Nephron progenitor cell (in vitro differentiated cells): ENCODE results near the gene CHKA.

ENCODE experiments used
- DNase-seq: peaks from one replicate; pipeline ENCODE4 v3.0.0; 2021
- H3K27ac Mint-ChIP-seq: 2 replicates; pipeline ENCODE4 v1.8.0; 2021; ENCODE audit warnings: mild to moderate bottlenecking, moderate library complexity, mixed read lengths
- H3K27me3 Mint-ChIP-seq: 2 replicates; pipeline ENCODE4 v1.8.0; 2021; ENCODE audit warnings: mild to moderate bottlenecking, low read depth, mixed read lengths; ENCODE audit not compliant: poor library complexity
- H3K36me3 Mint-ChIP-seq: 2 replicates; pipeline ENCODE4 v1.8.0; 2021; ENCODE audit warnings: low read depth, mixed read lengths
- H3K4me1 Mint-ChIP-seq: 2 replicates; pipeline ENCODE4 v1.8.0; 2021; ENCODE audit warnings: mixed read lengths
- H3K4me3 Mint-ChIP-seq: 2 replicates; pipeline ENCODE4 v1.8.0; 2021; ENCODE audit warnings: mild to moderate bottlenecking, moderate library complexity, mixed read lengths
- H3K9me3 Mint-ChIP-seq: 2 replicates; pipeline ENCODE4 v1.8.0; 2021; ENCODE audit warnings: mild to moderate bottlenecking, moderate library complexity, mixed read lengths
- CTCF ChIP-seq: fragments of 200-600 bp; sonication (generic); IDR thresholded peaks from 2 replicates; pipeline ENCODE4 v1.5.0; 2021; ENCODE audit warnings: antibody characterized with exemption

Gene CHKA

GRCh38 chr11:68121067-68121899, at the start of gene CHKA:
Gene CHKA, minus strand, starts transcription at chr11:68121388. Its CDS starts 211 bp downstream, at chr11:68121177.
- no peaks in the 10 kb centered on the region for H3K36me3 Mint-ChIP-seq
- H3K27me3 Mint-ChIP-seq: peaks cover 3% of the 10 kb centered on the region
- peak; percentile 96 for DNase-seq

GRCh38 chr11:68169442-68169841, 48.3 kb upstream of the CHKA start:
- TF ChIP-seq CTCF: no peak
- Mint-ChIP-seq H3K27me3 (no peaks in the 10 kb centered on the region), H3K9me3 (no peaks in the 10 kb centered on the region), H3K4me3 (no peak overlapping the region), H3K36me3 (peaks cover 61% of the 10 kb centered on the region), H3K4me1 (no peaks in the 10 kb centered on the region), H3K27ac (no peak overlapping the region)
- DNase-seq: no peak

More at GRCh38 chr11:68121067-68121899, at the start of gene CHKA:
- Mint-ChIP-seq H3K9me3 (no peaks in the 10 kb centered on the region), H3K27ac (peak within 1 kb of the TSS; percentile 96), H3K4me1 (peaks cover 53% of the 10 kb centered on the region), H3K4me3 (peak within 1 kb of the TSS; percentile 94)
- no peak for TF ChIP-seq CTCF

- no peaks in the 10 kb centered on the region for H3K27me3 Mint-ChIP-seq
- no peak for TF ChIP-seq CTCF
Measured at GRCh38 chr11:68168694-68169093, 47.5 kb upstream of the CHKA start.

GRCh38 chr11:68167474-68167873, 46.3 kb upstream of the CHKA start:
- H3K27me3 Mint-ChIP-seq: no peaks in the 10 kb centered on the region
- H3K27ac Mint-ChIP-seq: no peak overlapping the region
- DNase-seq: no peak
- no peak overlapping the region for H3K4me3 Mint-ChIP-seq
- H3K9me3 Mint-ChIP-seq: no peaks in the 10 kb centered on the region
- H3K4me1 Mint-ChIP-seq: no peaks in the 10 kb centered on the region
- TF ChIP-seq CTCF: no peak
- peaks cover 61% of the 10 kb centered on the region for H3K36me3 Mint-ChIP-seq

More at GRCh38 chr11:68168694-68169093, 47.5 kb upstream of the CHKA start:
- H3K9me3 Mint-ChIP-seq: no peaks in the 10 kb centered on the region
- no peak for DNase-seq
- H3K36me3 Mint-ChIP-seq: peaks cover 56% of the 10 kb centered on the region
- no peak overlapping the region for H3K27ac Mint-ChIP-seq
- H3K4me3 Mint-ChIP-seq: no peak overlapping the region
- no peaks in the 10 kb centered on the region for H3K4me1 Mint-ChIP-seq

GRCh38 chr11:68166969-68167368, 45.8 kb upstream of the CHKA start:
- peaks cover 66% of the 10 kb centered on the region for H3K36me3 Mint-ChIP-seq
- no peak overlapping the region for H3K4me3 Mint-ChIP-seq
- H3K27me3 Mint-ChIP-seq: no peaks in the 10 kb centered on the region
- TF ChIP-seq CTCF: no peak
- H3K4me1 Mint-ChIP-seq: no peaks in the 10 kb centered on the region
- no peak for DNase-seq
- no peak overlapping the region for H3K27ac Mint-ChIP-seq
- H3K9me3 Mint-ChIP-seq: no peaks in the 10 kb centered on the region

GRCh38 chr11:68165601-68166000, 44.4 kb upstream of the CHKA start:
- H3K9me3 Mint-ChIP-seq: no peaks in the 10 kb centered on the region
- H3K27me3 Mint-ChIP-seq: no peaks in the 10 kb centered on the region
- peaks cover 1% of the 10 kb centered on the region for H3K4me1 Mint-ChIP-seq
- peaks cover 69% of the 10 kb centered on the region for H3K36me3 Mint-ChIP-seq
- TF ChIP-seq CTCF: no peak
- no peak overlapping the region for H3K4me3 Mint-ChIP-seq
- no peak for DNase-seq
- H3K27ac Mint-ChIP-seq: peak overlapping the region; percentile 57
